Esophagus squamous epithelium (tissue), 5 donors: ENCODE data around the gene LAMP2. TPM values are rescaled to one million over a fixed set of nuclear protein-coding genes. Genes with fewer than 3 reads are reported as not detected.

Experiments used
- DNase-seq: peaks from one replicate; lab custom pipeline; 2025; lab: John Stamatoyannopoulos, UW
- H3K27ac ChIP-seq, 4 donors: fragments of 200-600 bp; sonication (generic); one replicate each; pipeline ENCODE4 v1.5.1; 2016 to 2019; ENCODE audit warnings: mild to moderate bottlenecking in 1 of 4
- H3K27me3 ChIP-seq, 4 donors: fragments of 200-600 bp; sonication (generic); 1 replicate in 3 of 4; 2 replicates in 1 of 4; pipeline versions ENCODE4 v1.5.1 to v1.6.0; 2017 to 2021; ENCODE audit warnings: antibody characterized with exemption in 1 of 4
- H3K36me3 ChIP-seq, 3 donors: fragments of 200-600 bp; sonication (generic); one replicate each; pipeline ENCODE4 v1.5.1; 2016 to 2019
- H3K4me1 ChIP-seq, 3 donors: fragments of 200-600 bp; sonication (generic); one replicate each; pipeline ENCODE4 v1.5.1; 2017 to 2019
- H3K4me3 ChIP-seq, 4 donors: fragments of 200-600 bp; sonication (generic); 1 replicate in 3 of 4; 2 replicates in 1 of 4; pipeline ENCODE4 v1.5.1; 2016 to 2019; ENCODE audit warnings: mild to moderate bottlenecking in 2 of 4, moderate library complexity in 1 of 4
- H3K9me3 ChIP-seq, 3 donors: fragments of 200-600 bp; sonication (generic); one replicate each; pipeline ENCODE4 v1.5.1; 2016 to 2019
- POLR2A ChIP-seq, 4 donors: fragments of 450-650 bp; IDR thresholded peaks; one replicate each; pipeline ENCODE4 v1.6.1; 2017; ENCODE audit warnings: antibody characterized with exemption in 4 of 4, mild to moderate bottlenecking in 4 of 4, moderate library complexity in 3 of 4
- WGBS, 2 donors: methylation state at CpG; one replicate each; pipeline ENCODE4 v1.1.5; 2018; 5-methylcytosine and 5-hydroxymethylcytosine counted together
- intact Hi-C: fragments of 100-400 bp; cut with DNase I; formaldehyde crosslinking; loops from one replicate; pipeline ENCODE4 v1.15.0; 2022
- total RNA-seq, 4 donors: library from RNA; depleted of rRNA; stranded (reverse); fragments of >200 nt; gene quantifications; one replicate each; pipeline ENCODE4 v1.1.0, GENCODE V29; 2016
- TF ChIP-seq, protein P1 (sequence below), 6 experiments: fragments of 450-650 bp in 4 of 6; fragments of 200-600 bp in 2 of 6; sonication (generic) in 2 of 6; IDR thresholded peaks; one replicate each; pipeline ENCODE4 v1.5.1; 2016 to 2019; ENCODE audit warnings: antibody characterized with exemption in 6 of 6, mild to moderate bottlenecking in 4 of 6, moderate library complexity in 4 of 6
- donor health status: DM: yes; HTN: yes; CAD: no.

Gene LAMP2
- total RNA-seq, 4 donors from 2014 or later: 112 to 192 (median 117) TPM

DNA sequence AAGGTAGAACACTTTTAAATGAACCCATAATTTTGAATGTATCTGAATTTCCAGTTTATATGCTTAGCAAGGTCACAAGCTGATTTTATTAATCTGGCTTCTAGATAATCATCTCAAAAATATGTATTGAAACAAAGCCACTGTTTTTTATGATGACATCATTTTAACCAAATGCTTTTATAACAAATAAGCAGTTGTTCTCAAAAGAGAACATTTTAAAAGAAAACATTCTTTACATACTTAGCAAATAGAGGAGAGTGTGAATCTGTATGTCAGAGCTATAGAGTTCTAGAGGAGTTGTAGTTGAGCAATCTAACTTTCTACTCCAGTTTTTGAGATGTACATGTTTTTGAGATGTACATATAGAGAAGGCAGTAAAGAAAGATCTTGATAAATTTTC lies 42.5 kb downstream of the LAMP2 start:
- no peaks in the 10 kb centered on the region for H3K4me1 ChIP-seq
- H3K9me3 ChIP-seq: no peaks in the 10 kb centered on the region
- H3K27ac ChIP-seq: no peak overlapping the region
- TF ChIP-seq POLR2A (IDR thresholded peaks at IDR 0.05): no peak
- TF ChIP-seq, protein P1, sequence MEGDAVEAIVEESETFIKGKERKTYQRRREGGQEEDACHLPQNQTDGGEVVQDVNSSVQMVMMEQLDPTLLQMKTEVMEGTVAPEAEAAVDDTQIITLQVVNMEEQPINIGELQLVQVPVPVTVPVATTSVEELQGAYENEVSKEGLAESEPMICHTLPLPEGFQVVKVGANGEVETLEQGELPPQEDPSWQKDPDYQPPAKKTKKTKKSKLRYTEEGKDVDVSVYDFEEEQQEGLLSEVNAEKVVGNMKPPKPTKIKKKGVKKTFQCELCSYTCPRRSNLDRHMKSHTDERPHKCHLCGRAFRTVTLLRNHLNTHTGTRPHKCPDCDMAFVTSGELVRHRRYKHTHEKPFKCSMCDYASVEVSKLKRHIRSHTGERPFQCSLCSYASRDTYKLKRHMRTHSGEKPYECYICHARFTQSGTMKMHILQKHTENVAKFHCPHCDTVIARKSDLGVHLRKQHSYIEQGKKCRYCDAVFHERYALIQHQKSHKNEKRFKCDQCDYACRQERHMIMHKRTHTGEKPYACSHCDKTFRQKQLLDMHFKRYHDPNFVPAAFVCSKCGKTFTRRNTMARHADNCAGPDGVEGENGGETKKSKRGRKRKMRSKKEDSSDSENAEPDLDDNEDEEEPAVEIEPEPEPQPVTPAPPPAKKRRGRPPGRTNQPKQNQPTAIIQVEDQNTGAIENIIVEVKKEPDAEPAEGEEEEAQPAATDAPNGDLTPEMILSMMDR (IDR thresholded peaks at IDR 0.05): no peak
- intact Hi-C loops: no loop called here
- no peak for DNase-seq
- no peaks in the 10 kb centered on the region for H3K27me3 ChIP-seq
- H3K4me3 ChIP-seq: no peak overlapping the region
- no peaks in the 10 kb centered on the region for H3K36me3 ChIP-seq

DNA sequence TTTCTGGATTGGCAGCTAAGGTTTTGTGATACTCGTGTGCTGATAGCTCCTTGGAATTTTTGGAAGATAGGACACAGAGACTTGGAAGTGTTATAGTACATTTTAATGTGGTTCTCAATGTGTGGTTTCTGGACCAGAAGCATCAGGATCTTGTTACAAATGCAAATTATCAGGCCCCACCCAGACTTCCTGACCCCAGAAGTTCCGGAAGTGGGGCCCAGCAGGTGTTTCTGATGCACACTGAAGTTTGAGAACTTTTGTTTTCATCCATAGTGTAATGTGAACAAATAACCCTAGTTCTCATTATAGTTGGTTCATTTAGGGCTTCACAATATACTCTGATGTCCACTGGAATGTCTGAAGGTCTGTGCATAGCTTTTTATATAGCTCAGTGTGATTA lies 49.6 kb downstream of the LAMP2 start:
- H3K27me3 ChIP-seq: no peaks in the 10 kb centered on the region
- intact Hi-C loops: no loop called here
- H3K4me3 ChIP-seq: no peak overlapping the region
- H3K9me3 ChIP-seq: no peaks in the 10 kb centered on the region
- WGBS, 2 donors: 23 to 48% methylated on average over 1 to 2 of the region's 2 CpGs
- no peaks in the 10 kb centered on the region for H3K4me1 ChIP-seq
- H3K27ac ChIP-seq: no peak overlapping the region
- no peak for DNase-seq
- no peaks in the 10 kb centered on the region for H3K36me3 ChIP-seq
- no peak for TF ChIP-seq POLR2A (IDR thresholded peaks at IDR 0.05)
- TF ChIP-seq, protein P1 (IDR thresholded peaks at IDR 0.05): no peak

GRCh38 chrX:120408168-120408567 lies 60.9 kb downstream of the LAMP2 start:
- Histone ChIP-seq H3K4me3 (no peak overlapping the region), H3K27ac (no peak overlapping the region), H3K9me3 (no peaks in the 10 kb centered on the region), H3K36me3 (no peaks in the 10 kb centered on the region), H3K27me3 (no peaks in the 10 kb centered on the region), H3K4me1 (no peaks in the 10 kb centered on the region)
- WGBS, 2 donors: 89 to 100% methylated on average over 1 of the region's 1 CpG
- TF ChIP-seq, protein P1 (IDR thresholded peaks at IDR 0.05): no peak
- no peak for TF ChIP-seq POLR2A (IDR thresholded peaks at IDR 0.05)
- intact Hi-C loops: no loop called here
- DNase-seq: no peak

- H3K4me3 ChIP-seq: no peak overlapping the region
- no peaks in the 10 kb centered on the region for H3K27me3 ChIP-seq
- no peaks in the 10 kb centered on the region for H3K4me1 ChIP-seq
- TF ChIP-seq, protein P1 (IDR thresholded peaks at IDR 0.05): no peak
- no peak for TF ChIP-seq POLR2A (IDR thresholded peaks at IDR 0.05)
- no peak overlapping the region for H3K27ac ChIP-seq
- DNase-seq: no peak
- H3K9me3 ChIP-seq: no peaks in the 10 kb centered on the region
- WGBS, 2 donors: 69 to 83% methylated on average over 2 to 5 of the region's 5 CpGs
- H3K36me3 ChIP-seq: no peaks in the 10 kb centered on the region
- intact Hi-C loops: no loop called here
Measured at GRCh38 chrX:120406638-120407037, 62.5 kb downstream of the LAMP2 start.

DNA sequence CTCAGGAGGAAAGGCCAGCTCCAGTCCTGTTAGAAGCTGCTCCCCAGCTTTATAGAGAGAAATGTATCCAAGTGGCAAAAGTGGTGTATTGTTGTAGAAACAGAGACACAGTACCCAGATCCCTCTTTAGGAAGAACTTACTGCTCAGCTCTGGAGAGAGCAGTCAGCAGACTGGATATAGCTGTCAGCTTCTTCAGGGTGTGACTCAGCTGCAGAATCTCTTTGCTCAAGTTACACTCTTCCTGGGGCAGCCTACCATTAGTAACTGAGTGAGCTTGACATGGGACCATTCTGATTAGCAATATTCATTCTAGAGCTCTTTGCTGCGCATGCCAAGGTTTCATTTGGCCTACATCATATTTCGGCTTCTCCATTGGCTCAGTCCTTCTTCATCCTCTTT lies 66.7 kb downstream of the LAMP2 start:
- intact Hi-C loops: no loop called here
- Histone ChIP-seq H3K9me3 (no peaks in the 10 kb centered on the region), H3K27me3 (no peaks in the 10 kb centered on the region), H3K36me3 (no peaks in the 10 kb centered on the region), H3K4me3 (no peak overlapping the region), H3K4me1 (no peaks in the 10 kb centered on the region), H3K27ac (no peak overlapping the region)
- TF ChIP-seq POLR2A (IDR thresholded peaks at IDR 0.05): no peak
- TF ChIP-seq, protein P1 (IDR thresholded peaks at IDR 0.05): no peak
- WGBS, 2 donors: 70% methylated on average over 2 of the region's 2 CpGs; no CpG with 5 or more reads in 1 of the 2 donors
- no peak for DNase-seq
